Stimulated activated CD8-positive, alpha-beta memory T cell treated with anti-CD3 and anti-CD28 coated beads, Interleukin-4, amount 100 ng/mL, for 4 hours (primary cell): Measurements from ENCODE around the gene HERC6.
"Not testable (repeated sequence)": the region's sequence is repeated elsewhere in the genome, so short reads cannot be mapped to it uniquely, and the experiment has no call there.

Experiments
- DNase-seq, 2 donors: peaks; one replicate each; pipeline ENCODE4 v3.0.0-alpha.2; 2020; ENCODE audit warnings: low read depth in 2 of 2, low spot score in 1 of 2

Gene HERC6

GRCh38 chr4:88446124-88446523 lies 67.5 kb downstream of the HERC6 start:
- no peak for DNase-seq

- no peak for DNase-seq
Observed at GRCh38 chr4:88447371-88448095, 68.9 kb downstream of the HERC6 start.

- DNase-seq = not testable (repeated sequence)
Observed at GRCh38 chr4:88448211-88448765, 69.6 kb downstream of the HERC6 start.

- DNase-seq = no peak
Observed at GRCh38 chr4:88448889-88449288, 70.2 kb downstream of the HERC6 start.

DNA sequence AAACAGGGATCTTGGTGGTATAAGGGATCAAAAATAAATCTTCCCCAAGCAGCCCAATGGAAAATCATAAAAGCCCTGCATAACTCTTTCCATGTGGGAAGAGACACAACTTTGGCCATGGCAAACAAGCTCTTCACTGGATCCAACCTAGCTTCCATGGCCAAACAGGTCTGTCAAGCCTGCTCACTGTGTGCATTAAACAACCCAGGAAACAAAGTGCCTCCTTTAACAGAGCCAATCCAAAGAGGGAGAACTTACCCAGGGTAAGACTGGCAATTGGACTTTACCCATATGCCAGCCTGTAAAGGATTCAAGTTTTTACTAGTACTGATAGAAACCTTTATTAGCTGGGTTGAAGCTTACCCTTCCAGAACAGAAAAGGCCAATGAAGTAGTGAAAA lies 70.6 kb downstream of the HERC6 start:
- no peak for DNase-seq

- no peak for DNase-seq
Observed at GRCh38 chr4:88451205-88451604, 72.6 kb downstream of the HERC6 start.

DNA sequence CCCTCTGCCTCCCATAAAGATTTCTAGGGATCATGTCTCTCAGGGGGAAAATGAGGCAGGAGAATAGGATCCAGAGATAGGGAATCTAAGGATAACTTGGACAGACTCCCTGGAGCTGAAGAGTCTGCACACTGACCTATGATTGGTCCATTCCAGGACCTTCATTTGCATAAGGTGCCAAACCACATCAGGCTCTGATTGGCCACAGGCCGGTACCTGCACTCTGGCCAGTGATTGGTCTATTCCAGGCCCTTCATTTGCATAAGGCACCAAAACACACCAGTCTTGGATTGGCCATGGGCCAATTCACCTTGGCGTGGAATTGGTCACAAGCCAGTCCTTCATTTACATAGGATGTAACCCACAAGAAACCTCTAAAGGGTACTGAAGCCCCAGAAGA lies 74.3 kb downstream of the HERC6 start:
- no peak for DNase-seq

DNA sequence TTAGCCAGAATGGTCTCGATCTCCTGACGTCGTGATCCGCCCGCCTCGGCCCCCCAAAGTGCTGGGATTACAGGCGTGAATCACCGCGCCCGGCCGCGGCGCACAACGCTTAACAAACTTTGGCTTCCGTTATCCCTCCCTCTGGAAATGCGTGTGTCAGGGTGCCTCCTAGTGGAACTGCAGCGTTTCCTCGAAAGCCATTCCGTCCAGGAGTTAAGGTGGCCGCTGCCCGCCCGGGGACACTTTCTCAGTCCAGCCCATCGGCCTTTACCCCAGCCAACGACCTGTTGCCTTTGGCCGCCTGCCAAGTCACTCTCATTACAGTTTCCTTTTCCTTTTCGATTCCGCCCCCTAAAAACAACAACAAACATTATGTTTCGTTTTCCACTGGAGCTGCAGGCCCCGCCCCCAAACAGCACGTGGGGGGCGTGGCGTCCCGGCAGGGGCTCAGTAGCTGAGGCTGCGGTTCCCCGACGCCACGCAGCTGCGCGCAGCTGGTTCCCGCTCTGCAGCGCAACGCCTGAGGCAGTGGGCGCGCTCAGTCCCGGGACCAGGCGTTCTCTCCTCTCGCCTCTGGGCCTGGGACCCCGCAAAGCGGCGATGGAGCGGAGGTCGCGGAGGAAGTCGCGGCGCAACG lies 78.1 kb downstream of the HERC6 start, which contains the start of gene HERC5:
TSS of gene HERC5 (plus strand) at position 450 of the 637 bp plus-strand sequence. CDS start at position 601, 151 bp downstream.
- DNase-seq = peak; percentile 79 to 84

DNA sequence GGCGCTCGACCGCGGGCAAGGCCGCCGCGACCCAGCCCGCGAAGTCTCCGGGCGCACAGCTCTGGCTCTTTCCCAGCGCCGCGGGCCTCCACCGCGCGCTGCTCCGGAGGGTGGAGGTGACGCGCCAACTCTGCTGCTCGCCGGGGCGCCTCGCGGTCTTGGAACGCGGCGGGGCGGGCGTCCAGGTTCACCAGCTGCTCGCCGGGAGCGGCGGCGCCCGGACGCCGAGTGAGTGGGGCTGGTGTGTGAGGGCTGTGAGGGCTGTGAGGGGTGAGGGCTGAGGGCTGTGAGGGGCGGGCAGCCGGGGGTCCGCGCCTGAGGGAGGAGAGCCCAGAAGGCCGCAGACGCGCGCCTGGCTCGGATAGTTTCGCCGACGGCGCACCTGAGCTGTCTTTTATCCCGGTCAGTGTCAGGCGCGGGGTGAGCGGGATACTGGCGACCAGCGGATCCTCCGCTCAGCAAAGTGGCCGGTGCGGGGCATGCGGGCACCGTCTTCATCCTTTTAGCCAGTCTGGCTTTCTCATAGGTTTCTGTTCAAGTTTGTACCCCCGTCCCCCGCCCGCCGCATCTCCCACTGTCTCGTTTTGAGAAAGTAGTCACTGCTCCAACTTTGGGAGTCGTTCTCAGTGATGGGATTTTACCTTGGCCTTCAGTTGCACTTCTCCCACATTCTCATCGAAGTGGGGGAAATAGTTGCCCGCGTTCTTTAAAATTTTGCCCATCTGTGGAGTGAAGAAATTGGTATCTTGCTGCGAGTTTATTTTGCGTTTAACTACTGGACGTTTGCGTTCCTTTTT lies 78.9 kb downstream of the HERC6 start:
- peak in 1 of 2 donors; percentile 6 for DNase-seq

DNA sequence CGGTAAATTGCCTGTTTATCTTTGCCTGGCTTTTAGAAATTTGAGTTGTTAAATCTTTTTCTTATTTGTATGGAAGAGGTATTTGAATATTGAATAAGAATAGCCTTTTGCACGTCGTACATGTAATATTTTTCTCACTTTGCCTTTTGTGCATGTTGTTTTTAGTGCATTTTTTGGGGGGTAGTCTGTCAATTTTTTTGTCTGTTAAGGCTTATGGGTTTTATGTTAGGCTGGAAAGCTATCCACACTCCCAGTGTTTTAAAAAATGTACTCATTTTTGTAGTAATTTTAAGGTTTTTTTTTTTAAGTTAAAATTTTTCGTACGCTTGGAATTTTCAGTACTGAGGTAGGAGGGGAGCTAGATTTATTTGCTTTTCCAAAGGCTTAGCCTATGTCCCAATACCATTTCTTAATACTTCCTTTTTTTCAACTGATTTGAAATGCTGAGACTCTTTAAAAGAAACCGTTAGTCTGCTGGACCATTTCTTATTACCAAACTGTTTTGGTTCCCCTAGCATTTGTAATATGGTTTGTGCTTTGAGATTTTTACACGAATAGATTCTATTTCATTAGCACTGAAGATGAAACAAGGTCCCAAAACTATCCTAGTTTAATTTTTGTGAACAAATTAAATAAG lies 79.6 kb downstream of the HERC6 start:
- DNase-seq = no peak

DNA sequence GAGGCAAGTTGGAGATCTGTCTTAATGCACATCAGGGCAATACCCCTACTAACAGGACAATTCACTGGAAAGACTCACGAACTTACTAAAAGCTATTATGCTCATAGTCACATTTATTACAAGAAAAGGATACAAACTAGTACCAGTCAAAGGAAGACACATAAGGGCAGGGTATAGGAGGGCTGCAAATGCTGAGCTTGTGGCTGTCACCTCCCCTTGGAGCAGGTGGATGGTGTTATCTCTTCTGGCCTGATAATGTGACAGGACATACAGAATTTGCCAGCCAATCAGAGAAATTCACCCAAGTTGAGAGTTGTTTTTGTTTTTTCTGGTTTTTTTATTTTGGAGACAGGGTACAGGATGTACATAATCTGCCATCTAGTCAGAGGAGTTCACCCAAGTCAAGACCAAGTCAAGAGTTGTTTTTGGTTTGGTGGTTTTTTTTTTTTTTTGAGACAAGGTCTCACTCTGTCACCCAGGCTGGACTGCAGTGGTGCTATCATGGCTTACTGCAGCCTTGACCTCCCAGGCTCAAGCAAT lies 87.1 kb downstream of the HERC6 start:
- no peak for DNase-seq

DNA sequence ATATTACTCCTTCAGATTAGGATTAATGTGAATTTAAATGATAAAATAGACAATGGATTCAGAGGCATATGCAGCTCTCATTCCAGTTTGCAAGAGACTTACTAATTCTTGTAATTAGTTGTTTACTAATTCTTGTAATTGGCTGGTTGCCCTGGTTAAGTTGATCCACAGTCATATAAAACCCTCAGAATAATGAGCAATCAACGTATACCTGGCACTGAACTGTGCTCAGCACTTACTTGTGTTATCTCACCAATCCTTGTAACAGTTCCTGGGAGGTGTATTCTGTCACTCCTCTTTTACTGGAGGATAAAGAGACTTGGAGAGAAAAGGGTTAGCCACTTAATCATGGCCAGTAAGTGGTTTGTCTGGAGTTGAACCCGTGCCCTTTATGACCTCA lies 88.7 kb downstream of the HERC6 start:
- DNase-seq = no peak

- DNase-seq = no peak
Observed at GRCh38 chr4:88477229-88477860, 98.7 kb downstream of the HERC6 start.

- DNase-seq = no peak
Observed at GRCh38 chr4:88478247-88478646, 99.6 kb downstream of the HERC6 start.

- DNase-seq = no peak
Observed at GRCh38 chr4:88481537-88481936, 102.9 kb downstream of the HERC6 start.

DNA sequence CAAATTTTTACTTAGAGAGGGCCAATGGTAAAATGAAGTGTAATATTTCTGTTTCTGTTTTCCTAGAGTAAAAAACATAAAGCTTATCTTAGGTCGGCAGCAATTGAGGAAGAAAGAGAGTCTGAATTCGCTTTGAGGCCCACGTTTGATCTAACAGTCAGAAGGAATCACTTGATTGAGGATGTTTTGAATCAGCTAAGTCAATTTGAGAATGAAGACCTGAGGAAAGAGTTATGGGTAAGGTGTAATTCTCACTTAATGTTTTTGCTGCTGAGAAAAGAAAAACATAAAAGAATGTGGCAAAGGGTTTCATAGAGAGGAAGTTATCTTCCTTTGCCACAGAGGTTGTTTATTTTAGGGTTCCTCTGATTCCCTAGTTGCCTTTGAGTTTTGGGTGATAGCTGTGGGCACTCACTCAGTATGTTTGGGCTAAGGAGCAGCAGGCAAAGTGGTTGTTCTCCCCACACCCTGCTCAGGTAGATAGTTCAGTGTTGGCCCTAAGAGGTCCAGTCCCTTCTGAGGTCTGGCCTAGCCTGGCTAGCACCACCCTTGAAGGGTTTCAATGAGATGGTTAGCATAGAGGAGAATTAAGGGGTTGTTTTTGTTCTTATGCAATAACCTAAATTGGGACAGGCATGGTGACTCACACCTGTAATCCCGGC lies 110.6 kb downstream of the HERC6 start:
- DNase-seq = no peak
